Measurements from ENCODE around the gene ELF4. TPM values are rescaled to one million over a fixed set of nuclear protein-coding genes. Genes with fewer than 3 reads are reported as not detected.
"Not testable (repeated sequence)": the region's sequence is repeated elsewhere in the genome, so short reads cannot be mapped to it uniquely, and the experiment has no call there.

The ELF4 gene
- polyA plus RNA-seq, 3 donors = 11.8 to 12.5 (median 12.2) TPM

DNA sequence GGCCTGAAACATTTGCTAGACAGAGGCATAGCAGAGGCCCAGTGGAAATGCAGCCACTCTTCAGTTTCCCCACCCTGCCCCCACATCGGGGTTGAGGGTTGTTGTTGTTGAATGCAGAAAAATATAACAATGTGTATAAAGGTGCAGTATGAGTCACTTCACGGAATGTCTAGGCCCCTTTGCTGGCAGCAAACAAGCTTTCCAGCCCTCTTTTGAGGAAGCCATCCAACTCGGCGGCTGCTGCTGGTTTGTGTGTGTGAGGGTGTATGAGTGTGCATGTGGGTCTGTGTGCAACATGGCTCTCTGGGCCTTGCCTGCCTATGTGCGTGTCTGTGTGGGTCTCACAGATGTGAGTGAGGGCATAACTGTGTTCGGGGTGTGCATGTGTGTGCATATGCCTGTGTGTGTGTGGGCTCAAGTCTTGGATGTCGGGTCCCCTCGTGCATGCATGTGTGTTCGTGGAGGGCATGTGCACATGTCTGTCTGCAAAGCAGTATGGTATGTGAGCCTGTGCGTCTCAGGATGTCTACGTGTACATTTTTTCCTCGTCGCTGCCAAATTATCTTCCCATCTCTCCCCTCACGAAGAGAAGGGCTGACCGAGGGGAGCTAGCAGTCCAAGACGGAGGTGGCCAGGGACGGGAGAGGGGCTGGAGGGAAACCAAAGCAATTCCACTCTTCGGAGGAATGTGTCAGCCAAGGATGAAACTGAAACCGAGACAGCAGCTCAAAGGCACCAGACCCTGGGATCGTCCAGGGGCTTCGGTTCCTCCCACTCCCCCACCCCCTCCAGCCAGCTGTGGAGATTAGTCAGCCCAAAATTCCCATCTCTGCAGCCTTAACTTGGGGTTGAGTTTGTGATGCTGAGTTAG is 8.4 kb upstream of the ELF4 start:
- no peak for DNase-seq

DNA sequence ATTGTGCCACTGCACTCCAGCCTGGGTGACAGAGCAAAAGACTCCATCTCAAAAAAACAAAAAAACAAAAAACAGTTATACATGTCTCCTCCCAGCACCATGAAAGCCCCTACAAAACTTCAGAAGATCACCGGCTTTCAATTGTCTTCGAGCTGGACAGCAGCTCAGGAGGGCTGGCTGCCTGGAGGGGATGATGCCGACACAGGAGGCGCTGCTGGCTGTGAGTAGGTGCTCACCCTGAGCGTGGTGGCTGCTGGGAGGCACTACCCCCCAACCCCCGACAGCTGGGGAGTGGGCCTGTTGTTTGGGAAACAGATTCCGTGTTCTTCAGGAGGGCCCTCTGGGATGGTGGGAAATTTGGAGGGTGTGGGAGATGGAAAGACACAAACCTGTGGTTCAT is 6.9 kb upstream of the ELF4 start:
- DNase-seq = no peak

DNA sequence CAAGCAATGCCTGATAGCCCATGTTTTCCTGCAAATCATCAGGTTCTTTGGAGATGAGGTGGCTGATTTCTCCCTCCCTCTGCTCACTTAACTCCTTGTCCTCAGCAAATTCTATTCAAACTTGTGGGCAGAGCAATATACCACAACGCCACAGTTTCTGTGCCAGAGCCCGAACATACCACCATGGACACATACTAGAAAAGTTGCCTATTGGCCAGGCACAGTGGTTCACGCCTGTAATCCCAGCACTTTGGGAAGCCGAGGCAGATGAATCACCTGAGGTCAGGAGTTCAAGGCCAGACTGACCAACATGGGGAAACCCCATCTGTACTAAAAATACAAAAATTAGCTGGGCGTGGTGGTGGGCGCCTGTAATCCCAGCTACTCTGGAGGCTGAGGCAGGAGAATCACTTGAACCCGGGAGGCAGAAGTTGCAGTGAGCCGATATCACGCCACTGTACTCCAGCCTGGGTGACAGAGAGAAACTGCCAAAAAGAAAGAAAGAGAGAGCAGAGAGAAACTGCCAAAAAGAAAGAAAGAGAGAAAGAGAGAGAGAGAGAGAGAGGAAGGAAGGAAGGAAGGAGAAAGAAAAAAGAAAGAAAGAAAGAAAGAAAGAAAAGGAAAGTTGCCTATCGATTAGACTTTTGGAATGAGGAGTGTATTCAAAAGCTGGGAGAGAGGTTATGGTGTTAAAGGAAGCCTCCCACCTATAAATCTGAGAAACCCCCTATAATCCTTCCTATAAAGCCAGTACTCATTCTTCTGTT is 5.0 kb upstream of the ELF4 start:
- not testable (repeated sequence) for DNase-seq

DNA sequence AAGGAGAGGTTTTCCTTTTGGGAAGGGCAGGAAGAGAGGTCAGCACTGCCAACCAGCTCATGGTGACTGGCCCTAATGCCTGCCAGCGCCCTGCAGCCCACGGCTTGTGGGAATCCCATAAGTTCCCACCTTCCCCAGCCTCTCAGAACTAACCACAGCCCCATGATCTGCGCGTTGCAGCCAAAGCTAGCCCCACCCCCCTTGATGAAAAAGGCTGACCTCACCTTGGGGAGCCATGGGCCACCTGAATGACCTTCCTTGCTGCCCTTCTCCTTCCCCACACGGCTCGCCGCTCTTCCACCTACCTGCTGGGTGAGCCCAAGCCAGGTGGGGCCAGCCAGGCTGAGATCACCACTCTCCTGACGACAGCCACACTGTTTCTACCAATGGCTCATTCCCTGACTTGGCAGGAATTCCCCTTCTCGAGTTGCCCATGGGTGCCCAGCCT is 3.9 kb upstream of the ELF4 start:
- no peak for DNase-seq

DNA sequence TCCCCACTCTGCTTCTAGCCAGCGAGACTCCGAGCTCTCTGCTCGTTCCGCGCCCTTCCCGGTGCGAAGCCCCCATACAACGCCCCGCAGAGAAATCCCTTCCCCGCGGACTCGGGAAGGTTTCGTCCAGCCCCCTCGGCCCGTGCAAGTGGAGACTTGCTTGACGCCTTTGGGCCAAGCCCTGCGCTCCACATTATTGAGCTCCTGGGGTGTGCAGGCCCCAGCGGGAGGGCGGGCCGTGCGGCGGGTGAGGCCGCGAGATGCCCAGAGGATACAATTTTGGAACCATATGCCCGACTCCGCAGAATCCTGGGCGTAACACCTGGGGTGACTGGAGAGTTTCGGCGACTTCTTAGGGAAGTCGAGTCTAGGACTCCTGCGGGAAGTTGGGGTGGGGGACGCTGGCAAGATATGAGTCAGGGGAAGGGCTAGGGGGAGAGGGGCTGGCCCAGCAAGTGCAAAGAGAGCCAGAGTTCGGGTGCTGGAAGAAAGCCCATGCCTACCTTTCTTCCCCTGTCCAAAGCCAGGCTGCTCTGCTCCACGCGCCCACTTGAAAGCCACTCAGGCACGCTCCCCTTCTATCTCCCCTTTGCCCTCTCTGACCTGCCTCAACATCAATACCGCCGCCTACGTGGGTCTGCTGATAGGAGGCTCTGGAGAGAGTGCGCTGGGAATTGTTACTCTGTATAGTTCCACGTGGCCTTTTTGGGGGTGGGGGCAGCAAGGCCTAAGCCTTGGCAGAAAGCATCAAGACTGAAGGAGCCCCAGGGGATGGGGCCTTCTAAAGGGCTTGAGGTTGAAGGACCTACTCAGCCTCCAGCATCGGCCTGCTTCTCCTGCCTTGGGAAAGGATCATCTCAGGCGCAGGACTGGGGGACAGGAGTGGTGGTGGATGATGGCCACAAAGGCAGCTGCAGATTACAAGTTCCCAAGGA is 1.2 kb upstream of the ELF4 start:
- no peak for DNase-seq

GRCh38 chrX:130109429-130110378 is 593 bp downstream of the ELF4 start:
- DNase-seq = no peak

GRCh38 chrX:130108647-130109428 is 1.5 kb downstream of the ELF4 start:
- DNase-seq = no peak

DNA sequence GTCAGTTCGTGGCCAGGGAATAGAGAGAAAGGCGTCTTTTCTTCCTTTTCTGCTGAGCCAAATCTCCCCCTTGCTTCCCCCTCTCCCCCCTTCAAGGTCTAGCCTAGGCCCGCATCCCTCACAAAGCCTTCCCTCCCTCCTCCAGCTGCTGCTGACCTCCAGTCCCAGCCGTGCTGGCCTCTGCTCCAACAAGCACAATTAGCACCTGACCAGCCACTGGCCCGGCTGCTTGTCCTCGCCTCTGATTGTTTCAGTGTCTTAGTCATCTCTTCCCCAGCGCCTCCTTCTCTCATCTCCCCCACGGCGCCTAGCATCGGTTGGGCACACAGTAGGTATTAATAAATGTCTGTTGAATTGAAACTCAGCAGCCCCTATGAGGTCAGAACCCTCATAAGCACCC is 4.2 kb downstream of the ELF4 start:
- DNase-seq = no peak

GRCh38 chrX:130105244-130105643 is 5.1 kb downstream of the ELF4 start:
- no peak for DNase-seq

DNA sequence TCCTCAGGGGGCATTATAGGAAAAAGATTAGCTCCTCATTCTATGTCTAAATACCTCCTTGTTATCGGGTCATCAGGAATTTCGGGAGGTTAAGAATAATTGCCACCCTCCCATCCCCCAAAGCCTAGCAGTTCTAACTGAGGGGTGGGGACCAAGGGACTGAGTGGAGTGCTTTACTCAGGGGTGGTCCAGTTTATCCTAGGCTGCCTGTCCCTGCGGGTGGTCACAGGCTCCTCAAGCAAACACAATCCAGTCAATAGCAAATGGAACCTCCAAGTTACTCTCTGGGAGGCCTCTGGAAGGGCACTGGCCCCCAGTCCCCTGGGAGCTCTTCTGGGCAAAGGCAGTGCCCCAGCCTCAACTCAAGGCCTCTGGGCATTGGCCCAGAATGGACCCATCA is 6.7 kb downstream of the ELF4 start:
- DNase-seq = no peak

DNA sequence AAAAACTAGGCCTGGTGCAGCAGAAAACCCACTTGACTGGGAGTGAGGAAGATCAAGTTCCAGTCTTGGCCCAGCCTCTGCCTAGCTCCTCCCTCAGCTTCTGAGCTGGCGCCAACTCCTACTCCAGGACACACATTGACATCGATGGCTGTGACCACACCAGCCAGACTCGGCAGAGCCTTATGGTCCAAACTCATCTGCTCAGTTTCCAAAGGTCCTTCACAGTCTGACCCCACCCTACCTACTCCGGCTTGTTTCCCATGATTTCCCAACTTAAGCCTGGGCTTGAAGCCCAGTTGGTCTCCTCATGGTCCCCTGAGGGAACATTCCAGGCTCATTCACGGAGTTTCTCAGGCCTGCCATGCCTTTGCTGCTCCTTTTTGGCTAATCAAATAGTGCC is 10.1 kb downstream of the ELF4 start:
- DNase-seq = no peak

DNA sequence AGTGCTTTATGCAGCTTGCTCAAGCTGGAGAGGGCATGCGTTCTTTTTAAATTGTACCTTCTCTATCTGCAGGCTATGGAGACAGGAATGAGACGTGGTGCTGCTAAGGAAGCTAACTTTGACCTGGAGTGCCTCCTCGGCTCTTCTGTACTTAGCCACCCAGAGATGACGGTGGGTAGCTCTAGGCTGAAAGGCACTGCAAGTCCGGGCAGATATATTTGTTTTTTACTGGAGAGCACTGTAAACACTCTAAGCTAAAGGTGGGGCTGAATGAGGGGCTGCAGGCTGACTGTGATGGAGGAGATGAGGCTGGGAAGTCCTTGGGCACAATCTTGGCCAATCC is 12.1 kb downstream of the ELF4 start:
- DNase-seq = no peak

DNA sequence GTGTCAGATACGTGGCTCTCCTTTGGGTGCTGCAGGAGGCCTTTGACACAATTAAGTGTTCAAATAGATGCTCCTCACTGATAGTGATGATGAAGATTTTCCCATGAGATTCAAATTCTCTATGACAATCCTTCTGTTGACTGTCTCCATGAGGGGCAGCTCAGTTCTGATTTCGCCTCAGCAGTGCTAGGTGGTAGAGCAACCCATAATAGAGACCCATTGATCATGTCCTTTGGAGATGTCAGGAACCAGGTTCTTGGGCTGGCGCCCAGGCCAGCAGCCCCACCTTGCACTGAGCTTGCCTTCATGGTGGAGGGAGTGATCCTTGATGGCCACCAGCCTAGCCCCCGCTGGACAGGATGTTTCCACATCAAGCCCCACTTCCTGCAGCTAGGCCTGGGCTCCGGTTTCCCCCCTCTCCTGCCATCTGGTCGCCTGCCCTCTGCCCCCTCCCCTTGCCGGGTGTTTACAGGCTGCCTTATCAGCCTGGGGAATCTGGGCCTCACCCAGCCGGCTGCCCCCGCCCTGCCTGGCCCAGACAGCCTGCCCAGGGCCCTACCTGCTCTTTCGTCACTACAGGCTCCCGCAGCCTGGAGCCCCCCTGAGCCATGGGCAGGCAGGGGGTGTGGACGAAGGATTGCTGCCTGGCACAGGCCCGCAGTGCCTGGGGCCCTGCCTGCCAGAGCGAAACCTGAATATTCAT is 12.6 kb downstream of the ELF4 start:
- DNase-seq = no peak

GRCh38 chrX:130095249-130096030 is 14.9 kb downstream of the ELF4 start:
- DNase-seq = no peak

- DNase-seq = no peak
These were observed 15.6 kb downstream of the ELF4 start for GRCh38 chrX:130094696-130095095.

DNA sequence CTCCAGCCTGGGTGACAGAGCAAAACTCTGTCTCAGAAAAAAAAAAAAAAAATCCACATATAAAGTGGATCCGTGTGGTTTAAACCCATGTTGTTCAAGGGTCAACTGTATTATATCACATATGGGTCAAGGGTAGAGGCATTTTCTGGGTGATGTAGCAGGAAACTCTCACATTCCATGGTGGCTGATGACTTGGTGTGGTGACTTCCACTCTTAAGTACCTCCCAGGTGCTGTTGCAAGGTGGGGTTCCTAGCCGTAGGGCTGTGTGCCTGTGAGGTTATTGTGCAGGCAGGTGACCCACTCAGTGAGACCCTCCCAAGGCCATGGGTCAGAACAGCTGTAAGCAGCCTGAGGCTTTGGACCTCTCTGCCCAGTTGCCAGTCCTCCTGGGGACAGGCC is 17.0 kb downstream of the ELF4 start:
- no peak for DNase-seq

DNA sequence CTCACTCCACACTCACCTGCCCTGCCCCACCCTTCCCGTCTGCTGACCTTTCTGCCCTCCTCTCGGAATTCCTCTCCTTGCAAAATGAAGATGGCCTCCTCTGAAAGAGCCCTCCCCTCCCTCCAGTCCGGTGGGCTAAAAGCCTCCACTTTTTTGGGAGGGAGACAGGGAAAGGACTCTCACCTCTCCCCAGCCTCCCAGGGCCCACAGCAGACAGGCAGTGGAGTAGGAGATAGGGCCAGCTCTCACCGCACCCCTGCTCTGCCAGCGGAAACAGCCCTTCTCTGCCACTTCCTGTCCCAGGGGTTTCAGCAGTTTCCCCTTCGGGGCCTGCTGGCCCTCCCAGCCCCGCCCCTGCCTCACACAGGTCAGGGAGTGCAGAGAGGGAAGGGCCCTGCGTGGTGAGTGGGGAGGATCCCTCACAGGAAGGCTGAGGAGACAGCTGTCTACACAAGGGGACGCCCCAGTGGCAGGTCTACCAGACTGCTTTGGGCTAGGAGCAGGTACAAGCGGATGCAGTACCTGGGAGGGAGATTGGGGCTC is 18.2 kb downstream of the ELF4 start:
- DNase-seq = no peak

GRCh38 chrX:130090364-130090763 is 19.9 kb downstream of the ELF4 start:
- no peak for DNase-seq

Measured in renal pelvis (tissue), 4 donors.